ENCODE data around the gene GLRA1. TPM values are rescaled to one million over a fixed set of nuclear protein-coding genes. Genes with fewer than 3 reads are reported as not detected.

Gene GLRA1
- polyA plus RNA-seq, 1 experiment: not detected

- ChIA-PET POLR2A (no interaction called here), CTCF (interaction anchor here (12.8 kb wide), 1 partner anchor 320 kb away, joined by 373 read pairs; no protein-coding TSS in a partner anchor)
- no peak overlapping the region for H3K4me3 ChIP-seq (ENCODE audit: low read depth, low read length)
- no peaks in the 10 kb centered on the region for H3K9me3 ChIP-seq (ENCODE audit: control insufficient read depth, insufficient read depth, low read length)
- no peak for DNase-seq (ENCODE audit: low read depth, low spot score)
- no peak for TF ChIP-seq CTCF (IDR thresholded peaks at IDR 0.05; ENCODE audit: low read depth, low read length)
- no peak overlapping the region for H3K27ac ChIP-seq (ENCODE audit: low read depth, low read length)
- no peaks in the 10 kb centered on the region for H3K27me3 ChIP-seq (ENCODE audit: control insufficient read depth, insufficient read depth, low read length)
These were observed 103.7 kb downstream of the GLRA1 start for GRCh38 chr5:151820903-151821302.

- no peak for DNase-seq (ENCODE audit: low read depth, low spot score)
- TF ChIP-seq CTCF (IDR thresholded peaks at IDR 0.05; ENCODE audit: low read depth, low read length): no peak
- ChIA-PET CTCF (interaction anchor here (12.8 kb wide), 1 partner anchor 320 kb away, joined by 373 read pairs; no protein-coding TSS in a partner anchor), POLR2A (no interaction called here)
- H3K4me3 ChIP-seq (ENCODE audit: low read depth, low read length): no peak overlapping the region
- no peak overlapping the region for H3K27ac ChIP-seq (ENCODE audit: low read depth, low read length)
- H3K9me3 ChIP-seq (ENCODE audit: control insufficient read depth, insufficient read depth, low read length): no peaks in the 10 kb centered on the region
- no peaks in the 10 kb centered on the region for H3K27me3 ChIP-seq (ENCODE audit: control insufficient read depth, insufficient read depth, low read length)
These were observed 104.4 kb downstream of the GLRA1 start for GRCh38 chr5:151820271-151820670.

GRCh38 chr5:151819830-151820229 lies 104.8 kb downstream of the GLRA1 start:
- no peak for TF ChIP-seq CTCF (IDR thresholded peaks at IDR 0.05; ENCODE audit: low read depth, low read length)
- POLR2A ChIA-PET: no interaction called here
- CTCF ChIA-PET: interaction anchor here (12.8 kb wide), 1 partner anchor 321 kb away, joined by 373 read pairs; no protein-coding TSS in a partner anchor

GRCh38 chr5:151815051-151815450 lies 109.6 kb downstream of the GLRA1 start:
- POLR2A ChIA-PET: no interaction called here
- Histone ChIP-seq H3K27me3 (ENCODE audit: control insufficient read depth, insufficient read depth, low read length) (no peaks in the 10 kb centered on the region), H3K27ac (ENCODE audit: low read depth, low read length) (no peak overlapping the region), H3K4me3 (ENCODE audit: low read depth, low read length) (no peak overlapping the region), H3K9me3 (ENCODE audit: control insufficient read depth, insufficient read depth, low read length) (no peaks in the 10 kb centered on the region)
- TF ChIP-seq CTCF (IDR thresholded peaks at IDR 0.05; ENCODE audit: low read depth, low read length): no peak
- CTCF ChIA-PET: interaction anchor here (1.6 to 4.3 kb wide), 3 partner anchors 10 to 327 kb away, joined by 3 to 40 read pairs (median 6); no protein-coding TSS in a partner anchor
- no peak for DNase-seq (ENCODE audit: low read depth, low spot score)

More at GRCh38 chr5:151819830-151820229, 104.8 kb downstream of the GLRA1 start:
- no peaks in the 10 kb centered on the region for H3K9me3 ChIP-seq (ENCODE audit: control insufficient read depth, insufficient read depth, low read length)
- DNase-seq (ENCODE audit: low read depth, low spot score): no peak
- no peak overlapping the region for H3K27ac ChIP-seq (ENCODE audit: low read depth, low read length)
- H3K4me3 ChIP-seq (ENCODE audit: low read depth, low read length): no peak overlapping the region
- no peaks in the 10 kb centered on the region for H3K27me3 ChIP-seq (ENCODE audit: control insufficient read depth, insufficient read depth, low read length)

- ChIA-PET POLR2A (no interaction called here), CTCF (no interaction called here)
- TF ChIP-seq CTCF (IDR thresholded peaks at IDR 0.05; ENCODE audit: low read depth, low read length): no peak
- Histone ChIP-seq H3K27ac (ENCODE audit: low read depth, low read length) (no peak overlapping the region), H3K9me3 (ENCODE audit: control insufficient read depth, insufficient read depth, low read length) (no peaks in the 10 kb centered on the region), H3K4me3 (ENCODE audit: low read depth, low read length) (no peak overlapping the region), H3K27me3 (ENCODE audit: control insufficient read depth, insufficient read depth, low read length) (no peaks in the 10 kb centered on the region)
- no peak for DNase-seq (ENCODE audit: low read depth, low spot score)
These were observed 111.8 kb downstream of the GLRA1 start for GRCh38 chr5:151812757-151813309.
